HG03342 (cell line): Measurements from ENCODE around the gene HOXC9.

Experiments
- ATAC-seq: cut with Tn5 transposase; IDR thresholded peaks from one replicate; pipeline ENCODE4 v1.9.1; 2021; ENCODE audit warnings: mild to moderate bottlenecking, moderate library complexity; ENCODE audit not compliant: unreplicated experiment

The HOXC9 gene

GRCh38 chr12:53975479-53976152, 24.3 kb upstream of the HOXC9 start:
- no peak for ATAC-seq

GRCh38 chr12:53976172-53976822, 23.7 kb upstream of the HOXC9 start:
- ATAC-seq = no peak

GRCh38 chr12:53976823-53977595, 23.0 kb upstream of the HOXC9 start:
- no peak for ATAC-seq

- ATAC-seq = no peak
These were observed 22.1 kb upstream of the HOXC9 start for GRCh38 chr12:53977596-53978445.

GRCh38 chr12:53978477-53979356, 21.2 kb upstream of the HOXC9 start:
- ATAC-seq = no peak

GRCh38 chr12:53980104-53980801, 19.7 kb upstream of the HOXC9 start:
- no peak for ATAC-seq

GRCh38 chr12:53980802-53981496, 19.0 kb upstream of the HOXC9 start:
- ATAC-seq = no peak

GRCh38 chr12:53981634-53982565, 18.1 kb upstream of the HOXC9 start:
- ATAC-seq = no peak

GRCh38 chr12:53982648-53983567, 17.1 kb upstream of the HOXC9 start:
- no peak for ATAC-seq

GRCh38 chr12:53983568-53983949, 16.4 kb upstream of the HOXC9 start:
- no peak for ATAC-seq

GRCh38 chr12:53983950-53984572, 15.9 kb upstream of the HOXC9 start:
- ATAC-seq = no peak

GRCh38 chr12:53984901-53985691, 14.9 kb upstream of the HOXC9 start, which contains the start of gene HOXC10:
Gene HOXC10, plus strand, starts transcription at chr12:53985146. Its CDS starts 114 bp downstream, at chr12:53985260.
- peak; percentile 62 for ATAC-seq

GRCh38 chr12:53985692-53985993, 14.3 kb upstream of the HOXC9 start:
- no peak for ATAC-seq

GRCh38 chr12:53985994-53986685, 13.8 kb upstream of the HOXC9 start:
- ATAC-seq = no peak
